ENCODE measurements around the gene RAB11FIP4. TPM values are rescaled to one million over a fixed set of nuclear protein-coding genes. Genes with fewer than 3 reads are reported as not detected.

RAB11FIP4 gene
- total and polyA plus RNA-seq, 2 of the 13 experiments (the other 11 are each of a cell fraction or from before 2014, with no cell fraction given), result 28.0 to 89.3 TPM

- TF ChIP-seq LCORL (IDR thresholded peaks at IDR 0.05) (no peak), LCORL (CRISPR knock-in tag; IDR thresholded peaks at IDR 0.05) (0 out of 2 replicates have a peak, but pooled peaks have one; percentile 26), EEA1 (CRISPR knock-in tag; IDR thresholded peaks at IDR 0.05; ENCODE audit: borderline replicate concordance) (0 out of 2 replicates have a peak, but pooled peaks have one; percentile 15), RBFOX2 (IDR thresholded peaks at IDR 0.05; ENCODE audit: low read depth, low read length) (peak; percentile 69), NFKB2 (CRISPR knock-in tag; IDR thresholded peaks at IDR 0.05; ENCODE audit: borderline replicate concordance) (peak; percentile 42; the same call in 1 of the 2 replicates), TIGD3 (CRISPR knock-in tag; IDR thresholded peaks at IDR 0.05; ENCODE audit: borderline replicate concordance) (no peak), CHCHD3 (CRISPR knock-in tag; IDR thresholded peaks at IDR 0.05) (no peak), TMF1 (CRISPR knock-in tag; IDR thresholded peaks at IDR 0.05; ENCODE audit: low read depth) (peak; percentile 33; the same call in 1 of the 2 replicates), NFE2L1 (CRISPR knock-in tag; IDR thresholded peaks at IDR 0.05; ENCODE audit: borderline replicate concordance) (no peak), ZNF619 (CRISPR knock-in tag; IDR thresholded peaks at IDR 0.05) (no peak), MBD4 (IDR thresholded peaks at IDR 0.05; ENCODE audit: borderline replicate concordance, low read length) (no peak)
Measured at GRCh38 chr17:31558748-31559583, 167.5 kb downstream of the RAB11FIP4 start (continued).

All from HepG2 (cell line).